Neural cell (in vitro differentiated cells): ENCODE data around the gene EPHX1.

Experiments used
- CTCF ChIP-seq: fragments of 450-650 bp; IDR thresholded peaks from 2 replicates; pipeline ENCODE4 v1.5.1; 2014; ENCODE audit warnings: antibody characterized with exemption, mild to moderate bottlenecking, moderate library complexity; ENCODE audit not compliant: poor library complexity, severe bottlenecking
- POLR2AphosphoS5 ChIP-seq: IDR thresholded peaks from 2 replicates; pipeline ENCODE4 v1.6.1; 2012
- TAF1 ChIP-seq: IDR thresholded peaks from 2 replicates; pipeline ENCODE4 v1.6.1; 2012; ENCODE audit warnings: low read depth

DNA sequence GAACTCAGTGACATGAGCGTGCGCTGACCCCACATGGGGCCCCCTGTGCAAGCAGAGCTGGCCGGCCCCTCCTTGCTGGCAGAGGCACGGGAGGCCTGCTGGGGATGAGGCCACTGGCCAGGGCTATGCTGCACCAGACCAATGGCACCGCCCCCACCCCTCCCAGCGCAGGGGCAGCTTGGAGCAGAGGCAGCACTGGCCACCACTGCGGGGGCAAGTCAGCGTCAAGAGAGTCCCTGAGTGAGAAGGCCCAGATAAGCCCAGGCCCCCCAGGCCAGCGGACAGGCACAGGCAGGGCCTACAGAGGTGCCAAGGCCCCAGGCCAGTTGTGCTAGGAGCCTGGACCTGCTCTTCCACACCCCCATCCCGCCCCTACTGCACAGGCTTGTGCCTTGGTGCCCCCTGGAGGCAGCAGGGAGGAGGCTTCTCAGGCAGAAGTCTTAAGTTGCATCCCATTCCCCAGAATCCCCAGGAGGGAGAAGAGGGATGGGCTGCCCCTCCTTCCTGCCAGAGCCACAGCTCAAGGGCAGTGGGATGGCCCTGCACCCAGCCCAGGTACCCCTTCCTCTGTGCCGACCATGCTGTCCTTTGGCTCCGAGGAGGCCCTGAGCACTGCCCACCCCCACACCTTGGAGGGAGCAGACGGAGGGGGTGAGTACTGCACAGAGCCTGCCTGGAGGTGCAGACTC, 35.8 kb downstream of the EPHX1 start:
- TF ChIP-seq TAF1 (no peak), CTCF (peak; percentile 55), POLR2AphosphoS5 (no peak)
